K562 (cell line): ENCODE results near the gene MEAF6. TPM values are rescaled to one million over a fixed set of nuclear protein-coding genes. Genes with fewer than 3 reads are reported as not detected.

Experiments
- ATF1 ChIP-seq, 2 experiments: fragments of 450-650 bp in 1 of 2; IDR thresholded peaks; 2 replicates each; pipeline ENCODE4 v1.6.1; 2016; ENCODE audit warnings: missing compliant biosample characterization in 1 of 2, missing genetic modification characterization in 1 of 2
- CREB3 ChIP-seq: fragments of 450-650 bp; conservative IDR thresholded peaks from 2 replicates; pipeline ENCODE4 v1.6.1; 2016; ENCODE audit warnings: missing genetic modification characterization, low read depth, mild to moderate bottlenecking, missing compliant biosample characterization, moderate library complexity
- DACH1 ChIP-seq: fragments of 450-650 bp; IDR thresholded peaks from 2 replicates; pipeline ENCODE4 v1.6.1; 2018; ENCODE audit not compliant: partially characterized antibody
- HDAC6 ChIP-seq: IDR thresholded peaks from 2 replicates; pipeline ENCODE4 v1.6.1; 2012; ENCODE audit warnings: low read depth, mild to moderate bottlenecking, control low read depth, inconsistent platforms, low read length, moderate library complexity
- HMGXB4 ChIP-seq: sonication (generic); formaldehyde crosslinking; IDR thresholded peaks from 2 replicates; pipeline ENCODE4 v1.8.1; 2023; ENCODE audit warnings: mild to moderate bottlenecking, missing genetic modification reagents
- JUN ChIP-seq, 2 experiments: sonication (generic) in 1 of 2; formaldehyde crosslinking in 1 of 2; IDR thresholded peaks; 2 replicates each; pipeline versions ENCODE4 v1.6.1 to v1.8.0; 2012 to 2022; ENCODE audit warnings: borderline replicate concordance in 2 of 2, mild to moderate bottlenecking in 2 of 2, improper control_type of control experiment in 1 of 2, low read depth in 1 of 2, low read length in 1 of 2, missing genetic modification reagents in 1 of 2
- MTA2 ChIP-seq: fragments of 450-650 bp; IDR thresholded peaks from 2 replicates; pipeline ENCODE4 v1.6.1; 2016; ENCODE audit warnings: low read depth
- PHB2 ChIP-seq: fragments of 450-650 bp; IDR thresholded peaks from 2 replicates; pipeline ENCODE4 v1.6.1; 2017; ENCODE audit warnings: low read depth
- PYGO2 ChIP-seq: fragments of 450-650 bp; IDR thresholded peaks from 2 replicates; pipeline ENCODE4 v1.6.1; 2016; ENCODE audit warnings: mild to moderate bottlenecking, missing genetic modification characterization, moderate library complexity, missing compliant biosample characterization
- TARDBP ChIP-seq: fragments of 450-650 bp; IDR thresholded peaks from 2 replicates; pipeline ENCODE4 v1.6.1; 2016
- XRCC5 ChIP-seq: fragments of 200-400 bp; formaldehyde crosslinking; IDR thresholded peaks from 2 replicates; pipeline ENCODE4 v1.6.1; 2017; ENCODE audit warnings: low read depth, mild to moderate bottlenecking, low read length
- ZBTB7A ChIP-seq: IDR thresholded peaks from 2 replicates; pipeline ENCODE4 v1.6.1; 2011; ENCODE audit warnings: low read depth, mild to moderate bottlenecking, low read length, moderate library complexity, borderline replicate concordance; ENCODE audit not compliant: control insufficient read depth
- ZNF408 ChIP-seq: fragments of 250-450 bp; sonication (Bioruptor Pico); IDR thresholded peaks from 2 replicates; pipeline ENCODE4 v1.4.0; 2020; ENCODE audit warnings: low read depth, mild to moderate bottlenecking, moderate library complexity
- ZNF512 ChIP-seq: IDR thresholded peaks from 2 replicates; pipeline ENCODE4 v1.6.1; 2016; ENCODE audit warnings: missing genetic modification characterization, missing compliant biosample characterization
- ZNF668 ChIP-seq: fragments of 250-450 bp; sonication (Bioruptor Pico); IDR thresholded peaks from 2 replicates; pipeline ENCODE4 v1.8.0; 2022; ENCODE audit warnings: mild to moderate bottlenecking, inconsistent platforms
- polyA plus RNA-seq, 8 experiments: library from polyadenylated mRNA; depleted of rRNA in 4 of 8; stranded (reverse) in 5 of 8; unstranded in 3 of 8; fragments of >200 nt; fragmentation: Nextera tagmentation in 2 of 8; fragmentation: Illumina TruSeq in 1 of 8; extraction: Ambion mirVana in 2 of 8; extraction: Trizol in 1 of 8; gene quantifications; 2 replicates each; pipeline versions ENCODE4 v1.2.1 to v1.2.3, GENCODE V29; 2011 to 2014; ENCODE audit warnings: inconsistent platforms in 1 of 8, missing spikeins in 1 of 8
- total RNA-seq, 7 experiments: library from RNA; depleted of rRNA in 6 of 7; stranded (reverse); fragments of >200 nt in 6 of 7; fragmentation: Illumina TruSeq in 2 of 7; extraction: Trizol in 2 of 7; gene quantifications; 2 replicates each; pipeline versions ENCODE4 v1.2.1 to v1.2.3, GENCODE V29; 2011 to 2021; ENCODE audit warnings: low replicate concordance in 1 of 7
- TF ChIP-seq, protein P1 (sequence below): fragments of 150-350 bp; conservative IDR thresholded peaks from 2 replicates; pipeline ENCODE4 v1.6.1; 2014; ENCODE audit warnings: low read length
- TF ChIP-seq, protein P2 (sequence below): sonication (generic); formaldehyde crosslinking; IDR thresholded peaks from 2 replicates; pipeline ENCODE4 v1.4.0; 2020; ENCODE audit warnings: mild to moderate bottlenecking, missing genetic modification reagents

MEAF6 gene
- total and polyA plus RNA-seq, 9 of the 15 experiments (the other 6 are each of a cell fraction or from before 2014, with no cell fraction given), result 55.0 to 151 (median 92.3) TPM

DNA sequence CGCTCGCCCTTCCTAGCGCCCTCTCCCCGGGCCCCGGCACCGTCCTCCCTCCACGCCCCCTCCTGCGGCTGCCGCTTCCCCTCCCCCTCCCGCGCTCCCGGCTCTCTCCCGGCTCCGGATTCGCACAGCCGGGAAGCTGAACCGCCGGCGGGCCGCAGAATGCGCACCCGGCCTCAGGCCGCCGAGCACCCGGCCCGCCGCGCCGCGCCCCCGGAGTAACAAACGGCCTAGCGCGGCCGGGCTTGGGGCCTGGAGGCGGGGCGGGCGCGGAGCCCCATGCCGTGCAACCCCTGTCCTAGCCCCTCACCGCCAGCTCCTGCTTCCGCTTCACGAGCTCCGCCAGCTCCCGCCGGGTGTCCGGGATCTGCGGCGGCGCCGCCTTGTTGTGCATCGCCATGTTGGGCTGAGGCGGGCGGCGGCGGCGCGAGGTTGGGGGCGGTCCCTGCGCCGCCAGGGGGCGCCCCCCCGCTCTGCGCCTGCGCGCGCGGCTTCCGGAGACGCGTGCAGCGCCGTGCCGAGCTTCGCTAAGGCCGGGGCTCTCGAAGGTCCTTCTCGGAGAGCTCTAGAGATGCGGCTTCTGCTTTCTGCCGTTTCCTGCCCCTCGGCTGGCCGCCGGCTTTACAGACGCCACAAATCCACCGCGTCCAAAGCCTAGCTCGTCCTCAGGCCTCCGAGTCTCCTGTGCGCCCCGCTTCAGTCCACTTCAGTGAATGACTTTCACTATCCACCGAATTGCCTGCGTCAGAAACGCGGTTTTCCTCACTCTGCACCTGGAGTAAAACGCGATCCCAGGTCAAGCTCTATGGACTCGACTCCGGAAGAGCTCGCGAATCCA, at the start of gene MEAF6 (continued):
- TF ChIP-seq ZNF512 (tag) (no peak), JUN (IDR thresholded peaks at IDR 0.05; ENCODE audit: borderline replicate concordance, low read depth, low read length) (no peak; the same call in 1 of the 2 replicates), JUN (CRISPR knock-in tag; IDR thresholded peaks at IDR 0.05; ENCODE audit: borderline replicate concordance) (no peak), PHB2 (no peak), HDAC6 (no peak), ZBTB7A (peak; percentile 62; the same call in 1 of the 2 replicates), XRCC5 (0 out of 2 replicates have a peak, but pooled peaks have one; percentile 2), MTA2 (no peak), ZNF408 (CRISPR knock-in tag) (no peak), ZNF668 (CRISPR knock-in tag) (no peak), CREB3 (tag) (0 out of 2 replicates have a peak, but pooled peaks have one; percentile 60), ATF1 (CRISPR knock-in tag; IDR thresholded peaks at IDR 0.05) (no peak), ATF1 (tag; IDR thresholded peaks at IDR 0.05) (peak; percentile 85), PYGO2 (tag) (no peak), HMGXB4 (CRISPR knock-in tag) (peak; percentile 93), TARDBP (0 out of 2 replicates have a peak, but pooled peaks have one; percentile 60), DACH1 (no peak)
- TF ChIP-seq, protein P1, sequence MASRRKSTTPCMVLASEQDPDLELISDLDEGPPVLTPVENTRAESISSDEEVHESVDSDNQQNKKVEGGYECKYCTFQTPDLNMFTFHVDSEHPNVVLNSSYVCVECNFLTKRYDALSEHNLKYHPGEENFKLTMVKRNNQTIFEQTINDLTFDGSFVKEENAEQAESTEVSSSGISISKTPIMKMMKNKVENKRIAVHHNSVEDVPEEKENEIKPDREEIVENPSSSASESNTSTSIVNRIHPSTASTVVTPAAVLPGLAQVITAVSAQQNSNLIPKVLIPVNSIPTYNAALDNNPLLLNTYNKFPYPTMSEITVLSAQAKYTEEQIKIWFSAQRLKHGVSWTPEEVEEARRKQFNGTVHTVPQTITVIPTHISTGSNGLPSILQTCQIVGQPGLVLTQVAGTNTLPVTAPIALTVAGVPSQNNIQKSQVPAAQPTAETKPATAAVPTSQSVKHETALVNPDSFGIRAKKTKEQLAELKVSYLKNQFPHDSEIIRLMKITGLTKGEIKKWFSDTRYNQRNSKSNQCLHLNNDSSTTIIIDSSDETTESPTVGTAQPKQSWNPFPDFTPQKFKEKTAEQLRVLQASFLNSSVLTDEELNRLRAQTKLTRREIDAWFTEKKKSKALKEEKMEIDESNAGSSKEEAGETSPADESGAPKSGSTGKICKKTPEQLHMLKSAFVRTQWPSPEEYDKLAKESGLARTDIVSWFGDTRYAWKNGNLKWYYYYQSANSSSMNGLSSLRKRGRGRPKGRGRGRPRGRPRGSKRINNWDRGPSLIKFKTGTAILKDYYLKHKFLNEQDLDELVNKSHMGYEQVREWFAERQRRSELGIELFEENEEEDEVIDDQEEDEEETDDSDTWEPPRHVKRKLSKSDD, result 0 out of 2 replicates have a peak, but pooled peaks have one; percentile 33
- TF ChIP-seq, protein P2, sequence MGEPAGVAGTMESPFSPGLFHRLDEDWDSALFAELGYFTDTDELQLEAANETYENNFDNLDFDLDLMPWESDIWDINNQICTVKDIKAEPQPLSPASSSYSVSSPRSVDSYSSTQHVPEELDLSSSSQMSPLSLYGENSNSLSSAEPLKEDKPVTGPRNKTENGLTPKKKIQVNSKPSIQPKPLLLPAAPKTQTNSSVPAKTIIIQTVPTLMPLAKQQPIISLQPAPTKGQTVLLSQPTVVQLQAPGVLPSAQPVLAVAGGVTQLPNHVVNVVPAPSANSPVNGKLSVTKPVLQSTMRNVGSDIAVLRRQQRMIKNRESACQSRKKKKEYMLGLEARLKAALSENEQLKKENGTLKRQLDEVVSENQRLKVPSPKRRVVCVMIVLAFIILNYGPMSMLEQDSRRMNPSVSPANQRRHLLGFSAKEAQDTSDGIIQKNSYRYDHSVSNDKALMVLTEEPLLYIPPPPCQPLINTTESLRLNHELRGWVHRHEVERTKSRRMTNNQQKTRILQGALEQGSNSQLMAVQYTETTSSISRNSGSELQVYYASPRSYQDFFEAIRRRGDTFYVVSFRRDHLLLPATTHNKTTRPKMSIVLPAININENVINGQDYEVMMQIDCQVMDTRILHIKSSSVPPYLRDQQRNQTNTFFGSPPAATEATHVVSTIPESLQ (CRISPR knock-in tag), result peak; percentile 93; the same call in 1 of the 2 replicates
